ENCODE measurements around the gene CPA5. TPM values are rescaled to one million over a fixed set of nuclear protein-coding genes. Genes with fewer than 3 reads are reported as not detected.

Gene CPA5
- total and polyA plus RNA-seq, 2 donors (not counting 3 experiments of a cell fraction or from before 2014, with no cell fraction given) = not detected

DNA sequence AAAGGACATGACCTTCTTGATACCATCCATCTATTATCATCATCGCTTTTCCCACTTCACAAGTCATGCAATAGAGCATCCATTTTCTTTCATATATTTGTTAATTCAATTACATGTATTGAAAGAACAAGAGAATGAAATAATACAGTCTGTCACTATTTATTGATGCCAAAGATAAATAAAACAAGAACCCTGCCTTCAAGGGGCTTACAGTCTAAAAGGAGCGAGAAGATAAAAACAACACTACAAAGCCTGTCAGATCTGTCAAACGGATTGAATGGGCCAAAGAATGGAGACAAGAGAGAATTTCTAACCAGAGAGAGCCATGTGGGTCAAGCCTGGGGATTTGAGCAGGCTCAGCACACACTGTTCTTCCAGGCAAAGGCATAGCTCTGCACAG is 15.9 kb downstream of the CPA5 start:
- Histone ChIP-seq H3K9ac (replicated peaks; ENCODE audit: extremely low read depth, insufficient read depth, low read length) (no peak overlapping the region), H3K4me3 (replicated peaks in 1 of 3; ENCODE audit: insufficient read depth in 1 of 3, low read depth in 1 of 3, low read length in 3 of 3) (no peak overlapping the region), H3K9me1 (replicated peaks; ENCODE audit: control insufficient read depth, extremely low read depth, insufficient read depth, low read length) (no peaks in the 10 kb centered on the region), H3K27ac (ENCODE audit: insufficient read depth, low read depth, low read length) (no peak overlapping the region), H3K79me2 (ENCODE audit: control insufficient read depth, insufficient read depth, low read length) (no peaks in the 10 kb centered on the region), H2AFZ (ENCODE audit: low read depth, low read length) (no peak overlapping the region), H3K4me1 (ENCODE audit: control insufficient read depth, extremely low read depth, insufficient read depth, low read length) (peaks cover 4% of the 10 kb centered on the region), H4K20me1 (replicated peaks; ENCODE audit: control insufficient read depth, extremely low read depth, insufficient read depth, low read length) (no peaks in the 10 kb centered on the region), H3K4me2 (ENCODE audit: insufficient read depth, low read length) (no peak overlapping the region), H3K9me3 (replicated peaks; ENCODE audit: control insufficient read depth, insufficient read depth, low read length) (no peaks in the 10 kb centered on the region), H3K27me3 (ENCODE audit: control insufficient read depth in 2 of 2, insufficient read depth in 2 of 2, low read length in 2 of 2) (no peaks in the 10 kb centered on the region), H3K36me3 (ENCODE audit: control insufficient read depth in 2 of 2, extremely low read depth in 1 of 2, insufficient read depth in 2 of 2, low read length in 2 of 2) (no peaks in the 10 kb centered on the region)
- TF ChIP-seq EZH2 (IDR thresholded peaks at IDR 0.05; ENCODE audit: borderline replicate concordance, low read depth, low read length, severe bottlenecking) = no peak
- TF ChIP-seq POLR2A (IDR thresholded peaks at IDR 0.05; ENCODE audit: low read depth, low read length) = no peak
- no peak for TF ChIP-seq MYC (IDR thresholded peaks at IDR 0.05; ENCODE audit: low read depth, low read length)
- no peak for TF ChIP-seq JUN (IDR thresholded peaks at IDR 0.05; ENCODE audit: borderline replicate concordance, insufficient read depth, insufficient read length, low read depth)
- TF ChIP-seq GATA2 (IDR thresholded peaks at IDR 0.05; ENCODE audit: insufficient read depth, insufficient read length, low read depth, low read length) = no peak
- TF ChIP-seq, protein P1, sequence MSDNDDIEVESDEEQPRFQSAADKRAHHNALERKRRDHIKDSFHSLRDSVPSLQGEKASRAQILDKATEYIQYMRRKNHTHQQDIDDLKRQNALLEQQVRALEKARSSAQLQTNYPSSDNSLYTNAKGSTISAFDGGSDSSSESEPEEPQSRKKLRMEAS (IDR thresholded peaks at IDR 0.05; ENCODE audit: insufficient read depth, insufficient read length) = no peak
- TF ChIP-seq, protein P2, sequence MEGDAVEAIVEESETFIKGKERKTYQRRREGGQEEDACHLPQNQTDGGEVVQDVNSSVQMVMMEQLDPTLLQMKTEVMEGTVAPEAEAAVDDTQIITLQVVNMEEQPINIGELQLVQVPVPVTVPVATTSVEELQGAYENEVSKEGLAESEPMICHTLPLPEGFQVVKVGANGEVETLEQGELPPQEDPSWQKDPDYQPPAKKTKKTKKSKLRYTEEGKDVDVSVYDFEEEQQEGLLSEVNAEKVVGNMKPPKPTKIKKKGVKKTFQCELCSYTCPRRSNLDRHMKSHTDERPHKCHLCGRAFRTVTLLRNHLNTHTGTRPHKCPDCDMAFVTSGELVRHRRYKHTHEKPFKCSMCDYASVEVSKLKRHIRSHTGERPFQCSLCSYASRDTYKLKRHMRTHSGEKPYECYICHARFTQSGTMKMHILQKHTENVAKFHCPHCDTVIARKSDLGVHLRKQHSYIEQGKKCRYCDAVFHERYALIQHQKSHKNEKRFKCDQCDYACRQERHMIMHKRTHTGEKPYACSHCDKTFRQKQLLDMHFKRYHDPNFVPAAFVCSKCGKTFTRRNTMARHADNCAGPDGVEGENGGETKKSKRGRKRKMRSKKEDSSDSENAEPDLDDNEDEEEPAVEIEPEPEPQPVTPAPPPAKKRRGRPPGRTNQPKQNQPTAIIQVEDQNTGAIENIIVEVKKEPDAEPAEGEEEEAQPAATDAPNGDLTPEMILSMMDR (IDR thresholded peaks at IDR 0.05; ENCODE audit: extremely low read depth in 1 of 2, insufficient read depth in 1 of 2, low read depth in 1 of 2, low read length in 2 of 2) = no peak
- TF ChIP-seq POLR2AphosphoS5 (IDR thresholded peaks at IDR 0.05; ENCODE audit: insufficient read depth, low read depth, low read length) = no peak
- no peak for TF ChIP-seq FOS (IDR thresholded peaks at IDR 0.05; ENCODE audit: borderline replicate concordance, insufficient read depth, low read length)
- DNase-seq (ENCODE audit: low read depth, low spot score) (no peak), FAIRE-seq (no peak)
- intact Hi-C loops (cut with micrococcal nuclease) (no loop called here), dilution Hi-C loops (cut with MboI; ENCODE audit: extremely low pct_ligation_motif_present, low sequenced_read_pairs) (no loop called here)
- no TSS peak for BruUV-seq (replicated peaks)
- ChIA-PET CTCF (interaction anchor here (0.9 kb wide), 1 partner anchor 21 kb away, joined by 4 read pairs; no protein-coding TSS in a partner anchor), POLR2A (no interaction called here)
